GM12801 (cell line): Measurements from ENCODE around the gene TSFM.

Experiments
- TF ChIP-seq, protein P1 (sequence below): IDR thresholded peaks from one replicate; pipeline ENCODE4 v1.5.1; 2011; ENCODE audit warnings: control low read depth; ENCODE audit not compliant: insufficient read length; ENCODE audit errors: extremely low read depth

Gene TSFM

DNA sequence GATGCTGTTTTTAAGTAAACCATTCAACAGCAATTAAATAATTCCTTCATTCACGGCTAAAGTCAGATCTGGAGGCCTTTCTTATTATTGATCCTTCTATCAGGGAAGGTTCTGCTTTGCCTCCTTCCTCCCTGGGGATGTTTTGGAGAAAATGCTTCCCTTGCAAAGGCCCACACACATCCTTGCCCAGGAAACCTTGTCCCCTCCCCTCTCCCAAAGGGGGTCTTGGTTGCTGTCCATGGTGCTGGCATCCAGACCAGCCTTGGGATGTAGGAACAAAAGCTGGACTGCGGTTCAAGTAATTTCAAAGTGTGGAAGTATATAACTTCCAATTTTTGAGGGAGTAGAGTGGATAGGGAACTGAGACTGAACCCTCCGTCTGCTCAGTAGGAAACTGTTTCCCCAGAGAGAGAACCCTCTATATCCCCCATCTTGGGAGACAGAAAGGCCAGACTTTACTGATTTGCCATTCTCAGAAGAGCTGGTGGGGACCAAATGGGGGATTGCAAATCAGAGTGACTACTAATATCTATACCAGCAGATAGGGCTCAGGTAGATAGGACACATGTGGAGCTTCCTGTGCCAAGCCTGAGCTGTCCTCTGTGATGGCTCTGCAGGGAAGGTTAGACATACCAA is 22.1 kb upstream of the TSFM start:
- TF ChIP-seq, protein P1, sequence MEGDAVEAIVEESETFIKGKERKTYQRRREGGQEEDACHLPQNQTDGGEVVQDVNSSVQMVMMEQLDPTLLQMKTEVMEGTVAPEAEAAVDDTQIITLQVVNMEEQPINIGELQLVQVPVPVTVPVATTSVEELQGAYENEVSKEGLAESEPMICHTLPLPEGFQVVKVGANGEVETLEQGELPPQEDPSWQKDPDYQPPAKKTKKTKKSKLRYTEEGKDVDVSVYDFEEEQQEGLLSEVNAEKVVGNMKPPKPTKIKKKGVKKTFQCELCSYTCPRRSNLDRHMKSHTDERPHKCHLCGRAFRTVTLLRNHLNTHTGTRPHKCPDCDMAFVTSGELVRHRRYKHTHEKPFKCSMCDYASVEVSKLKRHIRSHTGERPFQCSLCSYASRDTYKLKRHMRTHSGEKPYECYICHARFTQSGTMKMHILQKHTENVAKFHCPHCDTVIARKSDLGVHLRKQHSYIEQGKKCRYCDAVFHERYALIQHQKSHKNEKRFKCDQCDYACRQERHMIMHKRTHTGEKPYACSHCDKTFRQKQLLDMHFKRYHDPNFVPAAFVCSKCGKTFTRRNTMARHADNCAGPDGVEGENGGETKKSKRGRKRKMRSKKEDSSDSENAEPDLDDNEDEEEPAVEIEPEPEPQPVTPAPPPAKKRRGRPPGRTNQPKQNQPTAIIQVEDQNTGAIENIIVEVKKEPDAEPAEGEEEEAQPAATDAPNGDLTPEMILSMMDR: no peak

- TF ChIP-seq, protein P1: no peak
These were observed 21.1 kb upstream of the TSFM start for GRCh38 chr12:57761391-57761998.

DNA sequence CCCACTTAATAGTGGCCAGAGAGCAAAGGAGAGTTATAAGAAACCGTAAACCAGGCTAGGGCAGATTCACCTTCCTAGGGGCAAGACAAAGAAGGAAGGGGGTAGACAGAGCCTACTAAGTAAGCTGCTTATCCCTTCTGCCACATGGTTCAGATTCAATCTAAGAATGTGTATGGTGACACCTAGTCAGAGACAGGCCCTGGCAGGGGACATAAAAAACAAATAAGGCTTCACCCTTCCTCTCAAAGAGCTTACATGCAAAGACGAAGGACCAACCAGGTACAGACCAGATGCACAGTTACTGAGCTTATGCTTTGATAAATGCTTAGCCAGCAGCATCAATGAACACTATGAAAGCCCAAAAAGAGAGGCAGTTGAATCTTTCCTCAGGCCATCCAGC is 20.1 kb upstream of the TSFM start:
- TF ChIP-seq, protein P1: no peak

DNA sequence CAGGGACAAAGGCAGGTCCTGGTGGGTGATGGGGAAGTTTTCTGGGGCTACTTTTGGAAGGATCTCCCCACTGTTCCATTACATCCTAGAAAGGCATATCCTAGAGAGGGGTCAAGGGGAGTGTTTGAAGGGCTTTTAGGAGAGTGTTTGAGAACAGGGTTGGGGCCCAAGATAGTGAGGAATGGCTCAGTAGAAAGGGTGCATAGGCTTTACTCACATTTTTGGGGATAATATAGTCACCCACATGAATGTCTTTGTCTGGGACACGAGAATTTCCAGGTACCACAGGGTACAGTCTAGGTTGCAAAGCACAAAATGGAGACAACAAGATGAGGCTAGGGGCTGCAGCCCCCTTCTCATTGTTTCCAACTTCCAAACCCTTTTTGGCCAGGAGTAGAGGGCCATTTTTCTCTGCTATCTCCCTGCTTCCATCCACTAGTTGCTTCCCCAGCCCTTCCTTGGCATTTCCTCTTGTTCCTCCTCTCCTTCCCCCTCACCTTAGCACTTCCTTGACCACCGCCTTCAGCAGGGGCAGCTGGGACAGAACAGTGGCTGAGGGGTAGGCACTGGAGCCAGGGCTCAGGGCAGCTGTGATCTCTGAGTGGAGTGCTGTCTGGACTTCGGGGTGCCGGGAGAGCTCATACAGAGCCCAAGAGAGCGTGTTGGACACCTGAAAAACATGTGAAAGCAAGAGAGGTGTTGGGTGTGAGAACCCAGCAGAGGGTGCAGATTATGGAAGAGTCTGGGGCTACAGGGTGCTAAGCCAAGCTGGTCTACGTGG is 18.5 kb upstream of the TSFM start:
- TF ChIP-seq, protein P1: no peak

GRCh38 chr12:57764662-57765002 is 18.0 kb upstream of the TSFM start:
- TF ChIP-seq, protein P1: no peak

DNA sequence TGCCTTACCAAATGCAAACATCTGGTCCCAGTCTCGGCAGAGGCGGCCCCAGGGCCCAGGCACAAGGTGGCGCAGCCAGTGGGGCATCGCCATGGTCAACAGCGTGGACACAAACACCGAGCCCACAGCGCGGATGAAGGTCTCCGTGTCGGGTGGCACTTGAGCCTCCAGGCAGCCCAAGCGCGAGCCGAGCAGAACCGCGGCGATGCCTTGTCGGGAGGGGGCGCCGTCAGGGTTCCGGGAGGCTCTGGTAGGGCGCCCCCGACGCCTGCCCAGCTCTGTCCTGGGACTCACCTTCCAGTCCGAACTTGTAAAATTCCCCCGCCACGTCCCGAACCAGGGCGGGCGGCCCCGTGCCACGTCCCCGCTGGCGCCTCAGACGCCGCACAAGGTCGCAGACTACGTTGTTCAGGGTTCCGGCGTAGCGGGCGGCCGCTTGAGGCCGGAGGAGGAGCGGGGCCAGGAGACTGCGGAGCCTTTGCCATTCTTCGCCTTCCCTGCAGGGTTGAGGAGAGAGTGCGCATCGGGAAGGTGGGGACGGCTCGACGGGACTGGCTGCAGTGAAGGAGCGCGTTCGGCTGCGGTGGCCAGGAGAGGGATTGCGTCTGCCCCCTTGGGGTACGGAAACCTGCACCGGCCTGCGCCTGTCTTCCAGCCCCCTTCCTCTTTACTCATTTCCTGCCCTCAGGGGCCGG is 17.4 kb upstream of the TSFM start:
- TF ChIP-seq, protein P1: no peak
